GM21360 (cell line): ENCODE results near the gene NEO1.

Experiments used
- ATAC-seq: cut with Tn5 transposase; IDR thresholded peaks from one replicate; pipeline ENCODE4 v1.9.1; 2021; ENCODE audit warnings: mild to moderate bottlenecking, moderate library complexity; ENCODE audit not compliant: unreplicated experiment

NEO1 gene

DNA sequence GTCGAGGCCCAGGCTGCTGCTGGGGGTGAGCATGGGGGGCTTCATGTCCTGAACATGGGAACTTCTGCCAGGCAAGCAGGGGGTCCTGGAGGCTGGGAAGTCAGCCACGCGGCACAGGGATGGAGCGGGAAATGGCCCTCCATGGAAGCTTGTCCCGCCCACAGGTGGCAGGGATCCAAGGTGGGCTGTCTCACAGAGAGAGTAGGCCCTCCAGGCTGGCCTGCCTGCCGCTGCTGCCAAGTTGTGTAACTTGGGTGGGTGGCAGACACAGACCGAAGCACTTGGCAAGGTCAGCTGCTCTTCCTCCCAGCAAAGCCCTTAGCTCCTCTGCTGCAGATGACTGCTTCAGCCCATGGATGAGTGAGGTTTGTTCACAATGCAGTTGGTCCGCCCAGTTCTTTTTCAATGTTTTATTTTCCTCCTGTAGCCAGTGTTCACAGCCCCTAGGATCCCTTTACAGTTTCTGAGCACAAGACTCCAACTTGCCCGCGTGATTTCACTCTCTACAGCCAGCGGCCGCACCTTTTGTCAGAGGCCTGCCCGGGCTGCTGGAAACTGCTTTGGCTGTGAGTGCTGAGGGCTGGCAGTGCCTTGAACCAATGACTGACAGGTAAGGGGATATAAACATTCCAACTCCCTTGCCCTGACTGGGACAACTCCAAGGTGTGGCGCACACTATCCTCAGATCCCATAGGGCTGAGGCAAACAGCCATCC is 289.8 kb downstream of the NEO1 start:
- ATAC-seq: no peak

DNA sequence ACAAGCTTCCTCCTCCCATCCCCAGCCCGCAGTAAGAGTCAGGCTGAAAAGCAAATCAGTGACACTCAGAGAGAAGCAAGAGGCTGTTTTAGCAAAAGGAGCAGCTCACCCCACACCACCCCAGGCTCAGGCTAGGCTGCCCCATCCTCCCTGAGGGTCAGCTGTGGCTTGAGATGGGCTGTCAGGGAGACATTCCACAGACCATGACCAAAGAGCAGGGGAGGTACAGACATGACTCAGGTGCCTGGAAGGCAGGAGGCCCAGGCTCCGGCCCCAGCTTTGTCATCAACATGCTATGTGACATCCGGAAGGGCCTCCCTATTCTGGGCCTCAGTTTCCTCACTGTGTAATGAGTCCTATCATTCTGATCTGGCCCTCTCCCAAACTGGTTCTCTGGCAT is 291.8 kb downstream of the NEO1 start:
- no peak for ATAC-seq

DNA sequence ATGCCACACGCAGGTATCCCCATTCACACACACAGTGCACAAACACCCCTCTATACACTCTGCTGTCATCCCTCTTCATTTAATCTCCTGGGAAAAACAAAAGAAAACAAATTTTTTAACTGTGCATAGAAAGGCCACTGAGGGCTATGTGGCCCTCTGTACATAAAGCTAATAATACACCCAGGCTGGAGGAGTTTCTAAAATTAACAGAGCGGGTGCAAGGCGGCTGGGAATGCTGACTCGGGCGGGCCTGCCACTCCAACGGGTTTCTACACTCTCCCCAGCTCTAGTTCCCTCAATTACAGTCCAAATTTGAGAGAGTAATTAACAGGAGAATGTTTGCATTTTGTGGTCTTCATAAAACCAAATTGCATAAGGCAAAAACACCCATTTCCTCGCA is 293.4 kb downstream of the NEO1 start:
- ATAC-seq: no peak

DNA sequence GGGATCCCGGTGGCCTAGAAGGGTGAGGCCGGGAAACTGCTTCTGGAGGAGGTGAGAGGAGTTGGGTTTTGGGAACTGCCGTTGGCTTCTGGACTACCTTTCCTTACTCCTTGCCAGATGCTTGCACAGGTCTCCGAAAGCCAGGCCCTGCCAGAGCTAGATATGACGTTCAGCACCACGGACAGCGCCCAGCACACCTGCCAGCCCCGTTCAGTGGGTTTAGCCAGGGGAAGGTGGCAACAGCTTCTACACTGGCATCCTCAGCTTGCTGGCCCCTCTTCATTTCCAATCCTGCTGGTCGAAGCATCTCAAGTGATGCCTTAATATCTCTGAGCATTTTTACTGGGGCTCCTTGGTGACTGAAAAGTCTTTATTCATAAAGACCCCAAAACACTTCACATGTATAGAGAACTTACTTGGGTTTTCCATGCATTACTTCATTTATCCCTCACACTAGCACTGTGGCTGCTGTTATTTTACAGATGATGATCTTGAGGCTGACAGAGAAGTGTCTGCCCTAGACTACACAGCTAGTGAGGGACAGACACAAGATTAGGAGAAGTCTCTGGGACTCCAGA is 294.6 kb downstream of the NEO1 start:
- no peak for ATAC-seq

DNA sequence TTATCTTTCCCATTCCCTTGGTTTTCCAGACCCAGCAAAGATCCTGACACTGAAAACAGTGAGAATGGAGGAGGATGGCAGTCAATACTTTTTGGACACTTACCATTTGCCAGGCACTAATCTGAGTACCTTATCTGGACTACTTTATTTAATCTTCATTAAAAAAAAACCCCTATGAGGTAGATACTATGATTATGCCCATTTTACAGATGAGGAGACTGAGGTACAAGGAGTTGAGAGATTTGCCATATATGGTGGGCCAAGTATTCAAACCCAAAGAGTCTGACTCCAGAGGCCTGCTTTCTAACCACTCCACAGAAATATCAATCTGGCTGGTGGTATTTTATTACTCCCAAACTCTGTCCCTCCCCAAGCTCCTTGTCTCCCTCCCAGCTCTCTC is 296.9 kb downstream of the NEO1 start:
- ATAC-seq: no peak

DNA sequence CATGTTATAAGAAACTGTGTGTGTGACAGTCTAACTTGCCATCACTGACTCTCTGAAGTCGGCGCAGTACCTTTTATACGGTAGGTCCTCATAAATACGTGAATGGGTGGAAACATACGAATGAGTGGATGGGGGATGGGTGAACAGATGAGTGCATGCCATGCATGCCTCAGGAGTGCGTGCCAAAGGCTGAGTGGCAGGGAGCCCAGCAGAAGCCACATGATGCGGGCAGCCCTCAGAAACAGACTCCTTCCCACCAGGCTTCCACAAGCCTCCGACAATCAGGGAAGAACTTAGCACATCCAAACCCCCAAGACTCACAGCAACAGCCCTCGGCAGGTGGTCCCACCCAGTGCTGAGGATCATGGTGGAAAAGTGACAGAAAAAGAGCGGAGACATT is 299.8 kb downstream of the NEO1 start:
- no peak for ATAC-seq

DNA sequence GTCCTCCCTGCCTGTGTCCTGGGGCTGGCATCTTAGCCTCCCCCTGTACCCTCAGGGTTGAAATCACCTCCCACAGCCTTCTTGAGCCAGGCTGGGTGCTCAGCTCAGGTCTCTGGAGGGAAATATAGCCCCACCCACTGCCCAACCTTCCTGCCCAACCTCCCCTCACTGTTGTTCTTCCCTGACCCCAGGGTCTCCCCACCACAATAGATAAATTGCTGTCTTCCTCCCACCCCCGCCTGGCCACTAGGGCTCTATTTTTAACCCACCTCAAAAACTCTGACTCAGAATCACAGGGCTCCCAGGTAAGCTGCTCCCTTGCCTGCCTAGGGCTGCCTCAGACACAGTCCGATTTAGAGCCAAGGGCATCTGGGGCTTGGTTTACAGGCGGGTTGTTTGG is 301.5 kb downstream of the NEO1 start:
- ATAC-seq: no peak

DNA sequence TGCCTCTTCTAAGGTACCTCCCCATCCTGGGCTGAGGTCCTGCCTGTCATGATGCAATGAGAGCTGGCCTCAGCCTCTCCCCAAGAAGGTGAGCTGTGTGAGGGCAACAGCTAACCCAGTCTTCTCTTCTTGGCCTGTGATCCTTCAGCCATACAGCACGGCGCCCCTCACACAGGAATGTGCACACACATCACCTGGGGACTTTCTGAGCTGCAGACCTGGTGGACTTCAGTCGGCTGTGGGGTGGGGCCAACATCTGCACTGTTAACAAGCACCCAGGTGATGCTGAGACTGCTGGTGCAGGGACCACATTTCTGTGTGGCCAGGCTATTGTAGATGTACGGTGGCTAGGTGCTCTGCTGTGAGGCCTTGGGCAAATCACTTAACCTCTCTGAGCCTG is 302.0 kb downstream of the NEO1 start:
- ATAC-seq: no peak
